ENCODE measurements around the gene MED13.

MED13 gene

DNA sequence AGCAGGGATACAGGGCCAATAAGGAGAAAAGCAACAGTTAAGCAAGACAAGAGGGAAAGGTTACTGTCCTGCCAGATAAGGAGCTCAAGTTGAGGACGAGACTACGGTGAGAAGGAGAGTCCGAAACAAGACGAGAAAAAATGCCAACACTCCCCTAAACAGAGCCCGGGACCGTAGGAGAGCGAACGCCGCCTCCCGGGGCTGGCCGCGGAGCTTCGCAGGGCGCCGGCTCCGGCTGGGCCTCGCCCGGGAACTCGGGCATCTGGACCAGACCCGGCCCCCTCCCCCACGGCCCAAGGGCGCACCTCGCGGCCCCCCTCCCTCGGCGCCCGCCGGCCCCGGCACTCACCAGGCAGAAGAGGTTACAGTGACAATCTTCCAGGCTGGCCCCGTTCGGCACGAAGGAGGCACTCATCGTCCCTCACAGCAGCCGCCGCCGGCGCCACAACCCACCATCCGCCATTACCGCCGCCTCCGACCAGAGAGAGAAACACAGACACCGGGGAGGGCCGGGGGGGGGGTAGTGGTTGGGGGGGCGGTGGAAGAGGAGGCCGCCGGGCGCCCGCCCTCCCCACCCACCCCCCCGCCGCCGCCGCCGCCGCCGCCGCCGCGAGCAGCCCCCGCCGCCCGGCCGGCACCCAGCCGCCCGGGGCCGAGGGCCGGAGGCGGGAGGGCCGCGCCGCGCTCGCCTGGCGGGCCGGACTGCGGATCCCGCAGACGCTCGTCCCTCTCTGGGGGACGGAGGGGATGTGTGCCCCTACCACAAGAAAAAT is at the start of gene MED13:
TSS of gene MED13 (minus strand) at position 488 of the 773 bp plus-strand sequence. CDS start at position 415, 73 bp downstream.
- DNase-seq = peak; percentile 39

DNA sequence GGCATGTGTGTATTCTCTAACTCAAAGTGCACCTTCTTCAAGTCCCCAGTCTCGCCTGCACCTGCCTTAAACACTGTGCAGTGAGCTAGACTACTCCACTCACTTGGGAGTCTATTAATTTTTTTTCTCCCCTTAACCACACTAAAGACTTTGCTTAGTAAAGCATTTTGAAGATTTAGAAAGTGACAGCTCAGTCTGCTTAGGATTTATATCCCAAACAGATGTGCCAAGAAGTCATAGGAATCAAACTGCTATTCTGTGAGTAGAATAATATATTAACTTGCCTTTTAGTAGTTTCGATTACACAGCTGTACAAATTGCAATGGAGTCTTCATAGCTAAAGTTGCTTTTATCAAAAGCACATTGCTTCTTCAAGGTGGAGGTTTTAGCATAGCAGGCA is 47.2 kb upstream of the MED13 start:
- no peak for DNase-seq

DNA sequence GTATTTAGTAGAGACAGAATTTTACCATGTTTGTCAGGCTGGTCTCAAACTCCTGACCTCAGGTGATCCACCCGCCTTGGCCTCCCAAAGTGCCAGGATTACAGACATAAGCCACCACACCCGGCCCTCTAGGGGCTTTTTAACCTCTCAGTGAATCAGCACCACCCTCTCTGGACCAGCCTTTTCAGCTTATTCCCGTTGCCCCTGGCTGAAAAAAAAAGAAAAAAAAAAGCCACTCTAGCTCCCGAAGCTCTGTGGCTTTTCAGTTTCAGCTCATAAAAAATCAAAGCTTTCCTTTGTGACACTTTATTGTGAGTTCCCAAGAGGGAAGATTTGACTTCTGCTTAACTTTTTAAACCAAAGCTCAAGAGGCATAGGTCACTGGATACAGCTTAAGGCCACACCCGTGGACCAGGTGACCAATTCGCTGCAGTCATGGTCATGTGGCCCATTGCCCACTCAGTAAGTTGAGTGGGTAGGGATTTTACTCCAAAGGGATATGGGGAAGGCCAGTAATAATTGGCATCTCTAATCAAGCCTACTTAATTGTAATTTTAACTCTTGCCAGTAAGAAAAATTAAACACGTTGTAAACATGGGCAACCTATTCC is 46.6 kb upstream of the MED13 start:
- DNase-seq = no peak

DNA sequence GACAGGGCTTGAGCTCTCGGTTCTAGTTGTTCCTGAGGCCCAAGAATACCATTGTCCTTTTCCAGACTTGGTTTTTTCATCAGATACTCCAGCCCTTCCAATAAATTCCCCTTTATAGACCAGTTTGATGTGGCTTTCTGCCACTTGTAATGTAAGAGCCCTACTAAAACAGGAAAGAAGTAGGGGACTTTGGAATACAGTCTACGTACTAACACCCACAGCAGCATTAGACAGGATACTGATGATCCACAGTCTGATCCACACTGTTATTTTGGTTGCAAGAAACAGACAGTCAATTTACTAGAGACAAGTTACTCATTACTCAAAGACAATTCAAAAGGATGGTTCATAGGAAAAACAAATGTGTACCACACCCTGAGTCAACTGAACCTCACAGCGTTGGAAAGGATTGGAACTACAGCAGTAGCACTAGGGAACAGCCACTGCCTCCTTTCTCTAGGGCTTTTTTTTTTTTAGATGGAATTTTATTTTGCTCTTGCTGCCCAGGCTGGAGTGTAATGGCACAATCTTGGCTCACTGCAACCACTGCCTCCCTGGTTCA is 45.9 kb upstream of the MED13 start:
- no peak for DNase-seq

- DNase-seq = no peak
Measured at GRCh38 chr17:62109924-62110323, 44.8 kb upstream of the MED13 start.

DNA sequence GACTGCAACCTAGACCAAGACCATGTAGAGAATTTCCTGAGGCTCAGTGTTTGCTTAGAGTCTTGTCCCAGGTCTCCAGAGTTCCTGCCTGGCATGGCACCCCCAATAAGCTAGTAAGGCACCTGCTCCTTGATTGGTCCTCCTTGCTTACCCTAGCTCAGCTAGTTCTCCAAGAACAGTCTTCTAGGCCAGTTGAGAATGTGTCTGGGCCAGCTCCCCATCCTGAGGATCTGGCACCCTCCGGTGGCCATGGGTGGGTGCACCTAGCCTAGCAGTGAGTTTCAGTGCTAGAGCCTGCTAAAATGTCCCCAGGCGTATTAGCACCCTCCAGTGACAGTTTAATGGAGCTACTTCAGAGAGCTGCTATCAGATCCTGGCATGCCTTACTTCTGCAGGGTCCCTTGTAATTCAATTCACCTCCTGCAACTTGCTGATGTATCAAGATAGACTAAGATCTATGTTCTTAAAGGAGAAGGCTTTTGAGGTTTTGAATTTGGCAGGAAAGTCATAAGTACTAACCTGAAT is 44.4 kb upstream of the MED13 start:
- DNase-seq = peak; percentile 48

GRCh38 chr17:62105861-62106260 is 40.8 kb upstream of the MED13 start:
- DNase-seq = no peak

DNA sequence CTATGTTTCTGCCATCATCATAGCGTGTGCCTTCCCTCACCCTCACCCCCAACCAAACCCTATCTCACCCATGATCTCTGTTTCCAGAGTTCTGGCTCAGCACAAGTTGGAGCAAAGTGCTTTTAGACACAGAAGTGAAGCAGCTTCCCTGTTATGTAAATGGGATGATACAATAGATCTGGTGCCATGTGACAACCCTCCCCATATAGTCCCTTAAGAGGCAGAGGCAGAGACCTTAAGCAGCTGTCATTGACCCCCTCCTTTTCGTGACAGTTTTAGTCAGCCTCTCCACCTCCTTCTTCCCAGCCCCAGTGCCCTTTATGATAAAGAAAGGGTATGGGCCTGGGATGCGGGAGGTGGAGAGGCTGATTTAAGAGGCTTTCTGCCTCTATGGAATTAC is 40.3 kb upstream of the MED13 start:
- DNase-seq = no peak

- DNase-seq = no peak
Measured at GRCh38 chr17:62101515-62101914, 36.4 kb upstream of the MED13 start.

DNA sequence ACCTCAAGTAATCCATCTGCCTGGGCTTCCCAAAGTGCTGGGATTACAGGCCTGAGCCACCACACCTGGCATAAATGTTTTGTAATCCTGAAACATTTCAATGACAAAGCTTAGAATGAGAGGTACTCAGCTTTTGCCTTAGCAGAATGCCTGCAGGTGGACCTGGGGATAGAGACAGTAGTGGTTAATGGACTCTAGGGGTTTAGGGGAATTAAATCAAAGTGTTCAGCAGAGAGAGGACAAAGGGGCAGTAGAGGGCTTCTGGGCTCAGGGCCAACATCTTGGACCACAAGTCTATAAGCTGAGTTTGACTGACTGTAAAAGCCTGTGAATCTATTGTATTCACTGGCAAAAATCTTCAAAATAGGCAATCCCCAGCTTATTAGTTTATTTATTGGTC is 36.0 kb upstream of the MED13 start:
- DNase-seq = no peak

GRCh38 chr17:62100055-62100454 is 35.0 kb upstream of the MED13 start:
- DNase-seq = no peak

- no peak for DNase-seq
Measured at GRCh38 chr17:62099532-62099931, 34.5 kb upstream of the MED13 start.

GRCh38 chr17:62098623-62099231 is 33.6 kb upstream of the MED13 start:
- no peak for DNase-seq

DNA sequence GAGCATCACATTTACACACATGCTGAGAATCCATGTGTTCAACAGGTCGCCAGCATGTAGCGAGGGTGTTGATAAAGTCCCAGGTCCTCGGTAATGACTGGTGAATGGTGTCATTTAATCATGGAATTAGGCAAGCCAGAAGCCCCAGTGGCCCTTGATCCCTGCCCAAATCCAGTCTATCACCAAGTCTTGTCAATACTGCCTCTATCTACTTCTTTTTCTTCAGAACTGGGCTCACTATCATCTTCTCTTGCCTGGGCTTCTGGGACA is 31.3 kb upstream of the MED13 start:
- no peak for DNase-seq

DNA sequence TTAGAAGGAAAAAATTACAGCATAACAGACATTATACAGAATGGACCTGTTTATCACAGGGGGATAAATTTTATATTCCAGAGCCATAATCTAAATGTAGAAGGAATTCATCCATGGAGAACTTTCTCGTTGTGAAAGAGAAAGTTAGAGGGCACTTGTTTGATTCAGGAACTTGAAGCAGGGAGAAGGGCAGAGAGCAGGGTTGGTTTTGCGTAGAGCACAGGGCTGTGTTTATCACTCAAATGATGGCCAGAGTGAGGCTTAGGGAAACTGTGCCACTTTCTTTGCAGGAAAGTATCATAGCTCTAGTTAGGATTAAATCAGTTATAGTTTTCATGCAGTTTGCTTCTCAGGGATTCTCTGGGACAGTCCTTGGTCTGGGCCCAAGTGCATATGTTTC is 29.1 kb upstream of the MED13 start:
- no peak for DNase-seq

GRCh38 chr17:62093188-62094155 is 28.4 kb upstream of the MED13 start:
- no peak for DNase-seq

DNA sequence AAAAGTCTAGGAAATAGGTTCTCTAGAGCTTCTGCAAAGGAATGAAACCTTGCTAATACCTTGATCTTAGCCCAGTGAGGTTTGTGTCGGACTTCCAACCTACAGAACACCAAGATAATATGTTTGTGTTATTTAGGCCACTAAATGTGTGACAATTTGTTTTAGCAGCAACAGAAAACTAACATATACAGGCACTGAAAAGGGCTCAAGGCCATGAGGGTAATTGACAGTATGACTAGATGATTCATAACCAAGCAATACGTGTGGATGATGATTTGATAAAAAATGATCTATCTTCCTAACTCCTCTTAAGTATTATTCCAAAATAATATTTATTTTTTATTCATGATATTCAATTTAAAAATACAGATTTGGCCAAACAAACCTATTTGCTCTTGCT is 27.7 kb upstream of the MED13 start:
- DNase-seq = no peak

DNA sequence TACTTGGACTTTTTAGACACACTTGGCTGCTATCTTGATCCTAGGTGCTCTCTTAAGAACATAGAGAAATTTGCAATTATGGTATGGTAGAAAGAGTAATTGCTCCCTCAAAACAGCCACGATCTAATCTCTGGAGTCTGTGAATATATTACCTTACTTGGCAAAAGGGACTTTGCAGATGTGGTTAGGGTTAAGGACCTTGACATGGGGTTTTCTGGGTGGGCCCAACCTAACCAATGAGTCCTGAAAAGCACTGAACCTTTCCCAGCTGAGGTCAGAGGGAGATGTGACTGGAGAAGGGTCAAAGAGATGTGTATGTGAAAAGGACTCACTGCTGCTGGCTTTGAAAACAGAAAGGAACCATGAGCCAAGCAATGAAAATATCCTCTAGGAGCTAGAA is 26.7 kb upstream of the MED13 start:
- no peak for DNase-seq

DNA sequence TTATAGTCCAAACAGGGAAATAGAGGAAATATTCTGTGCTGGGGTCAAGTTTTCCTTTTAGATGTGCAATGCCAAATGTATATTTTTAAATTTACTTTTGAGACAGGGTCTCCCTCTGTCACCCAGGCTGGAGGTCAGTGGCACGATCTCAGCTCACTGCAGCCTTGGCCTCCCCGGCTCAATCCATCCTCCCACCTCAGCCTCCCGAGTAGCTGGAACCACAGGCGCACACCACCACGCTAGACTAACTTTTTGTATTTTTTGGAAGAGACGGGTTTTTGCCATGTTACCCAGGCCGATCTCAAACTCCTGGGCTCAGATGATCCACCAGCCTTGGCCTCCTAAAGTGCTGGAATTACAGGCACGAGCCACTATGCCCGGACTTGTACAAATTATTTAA is 25.8 kb upstream of the MED13 start:
- no peak for DNase-seq

GRCh38 chr17:62090021-62090824 is 25.1 kb upstream of the MED13 start:
- DNase-seq = no peak

- DNase-seq = no peak
Measured at GRCh38 chr17:62089334-62089733, 24.3 kb upstream of the MED13 start.

- no peak for DNase-seq
Measured at GRCh38 chr17:62086737-62087136, 21.7 kb upstream of the MED13 start.
